GM12872 (cell line): ENCODE data around the gene ARFGEF2.
A peak's percentile ranks its signal among the peaks of the same experiment; 100 is the strongest.

ENCODE experiments used
- CTCF ChIP-seq: IDR thresholded peaks from 3 replicates; pipeline ENCODE4 v1.5.1; 2011; ENCODE audit warnings: low read depth, mild to moderate bottlenecking, low read length, moderate library complexity; ENCODE audit not compliant: insufficient read depth

Gene ARFGEF2

GRCh38 chr20:48944663-48945297 is 23.3 kb downstream of the ARFGEF2 start:
- no peak for TF ChIP-seq CTCF

DNA sequence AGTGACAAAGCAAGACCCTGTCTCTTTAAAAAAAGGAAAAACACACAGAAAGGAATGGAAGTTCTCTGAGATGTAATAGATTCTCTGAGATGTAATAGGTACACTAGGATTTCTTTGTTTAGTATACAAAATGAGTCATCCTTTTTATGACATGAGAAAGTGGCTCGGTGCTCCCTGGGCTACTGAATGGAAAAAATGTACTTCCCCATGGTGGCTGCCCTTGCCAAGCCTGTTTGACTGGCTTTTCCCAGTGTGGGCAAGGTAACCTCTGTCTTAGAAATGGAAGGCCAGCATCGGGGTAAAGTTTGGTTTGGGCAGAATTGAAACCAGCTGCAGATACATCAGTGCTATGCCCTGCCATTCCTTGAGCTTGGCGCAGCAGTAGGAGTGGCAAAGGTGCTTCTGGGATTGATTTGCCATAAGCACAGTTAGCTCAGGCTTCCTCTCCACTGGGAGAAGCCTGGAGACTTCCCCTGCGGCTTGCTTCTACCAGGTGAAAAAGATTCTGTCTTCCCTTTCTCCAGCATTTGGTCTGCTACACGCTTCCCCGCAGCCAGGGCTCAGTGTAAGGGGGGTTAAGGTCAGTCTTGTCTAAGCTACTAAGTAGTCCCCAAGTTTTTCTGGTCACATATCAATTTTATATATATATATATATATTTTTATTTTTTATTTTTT is 24.5 kb downstream of the ARFGEF2 start:
- TF ChIP-seq CTCF: no peak

GRCh38 chr20:48948612-48949011 is 27.1 kb downstream of the ARFGEF2 start:
- TF ChIP-seq CTCF: no peak

DNA sequence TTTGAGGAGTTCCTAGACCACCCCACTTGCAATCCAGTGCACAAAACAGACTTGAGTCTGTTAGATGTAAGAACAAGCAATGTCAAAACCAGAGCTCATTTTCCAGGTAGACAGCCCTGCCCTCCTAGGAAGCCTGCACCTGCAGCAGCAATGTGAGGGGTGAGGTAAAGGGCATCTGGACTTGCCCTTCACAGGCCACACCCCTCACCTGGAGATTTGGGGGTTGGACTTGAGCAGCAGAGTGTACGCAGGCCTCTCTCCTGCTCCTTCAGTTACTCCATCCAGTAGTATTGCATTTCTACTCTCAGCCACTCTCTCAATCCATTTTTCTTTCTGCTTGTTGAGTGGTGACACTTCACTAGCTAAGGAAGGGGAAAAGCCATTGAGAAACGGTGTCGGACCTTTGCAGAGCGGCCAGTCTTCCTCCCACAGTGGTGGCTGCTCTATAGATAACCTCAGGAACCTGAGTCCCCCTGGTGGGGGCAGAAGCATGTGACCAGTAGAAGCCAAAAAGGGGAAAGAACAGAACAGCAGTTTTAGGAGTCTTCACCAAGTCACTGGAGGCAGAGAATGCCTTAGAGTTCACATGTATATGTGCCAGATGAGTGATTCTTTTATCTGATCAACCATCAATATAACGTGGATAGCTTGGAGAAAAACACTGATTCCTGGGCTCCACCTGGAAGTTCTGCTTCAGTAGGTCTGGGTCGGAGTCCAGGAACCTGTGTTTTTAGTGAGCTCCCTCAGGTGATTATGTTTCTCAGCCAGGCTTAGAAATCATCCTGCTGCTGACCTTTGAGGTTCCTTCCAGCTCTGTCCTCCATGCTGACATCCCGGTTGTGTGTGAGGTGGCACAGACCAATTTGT is 28.0 kb downstream of the ARFGEF2 start:
- TF ChIP-seq CTCF: peak; percentile 28; the same call in 1 of the 3 replicates

GRCh38 chr20:48951041-48951440 is 29.5 kb downstream of the ARFGEF2 start:
- no peak for TF ChIP-seq CTCF

- TF ChIP-seq CTCF: no peak
These were observed 30.1 kb downstream of the ARFGEF2 start for GRCh38 chr20:48951646-48952045.

GRCh38 chr20:48952656-48953055 is 31.1 kb downstream of the ARFGEF2 start:
- TF ChIP-seq CTCF: no peak
